ENCODE measurements around the gene TESPA1. TPM values are rescaled to one million over a fixed set of nuclear protein-coding genes. Genes with fewer than 3 reads are reported as not detected.
A peak's percentile ranks its signal among the peaks of the same experiment; 100 is the strongest.

Gene TESPA1
- total and polyA plus RNA-seq, 8 donors, result 0.67 to 3.2 (median 1.2) TPM

- no peak for ATAC-seq
- intact Hi-C loops (cut with DNase I), result no loop called here
- no peak for TF ChIP-seq CTCF (IDR thresholded peaks at IDR 0.05)
Observed at GRCh38 chr12:54975875-54976274, 8.7 kb downstream of the TESPA1 start.

GRCh38 chr12:54975272-54975671, 9.3 kb downstream of the TESPA1 start:
- ATAC-seq (no peak), DNase-seq (no peak)
- no peak for TF ChIP-seq CTCF (IDR thresholded peaks at IDR 0.05)
- Histone ChIP-seq H3K4me3 (no peak overlapping the region), H3K4me1 (no peaks in the 10 kb centered on the region), H3K36me3 (no peaks in the 10 kb centered on the region), H3K27me3 (no peaks in the 10 kb centered on the region), H3K9me3 (no peaks in the 10 kb centered on the region), H3K27ac (no peak overlapping the region)
- intact Hi-C loops (cut with DNase I), result no loop called here

More at GRCh38 chr12:54975875-54976274, 8.7 kb downstream of the TESPA1 start:
- Histone ChIP-seq H3K27me3 (no peaks in the 10 kb centered on the region), H3K9me3 (no peaks in the 10 kb centered on the region), H3K27ac (no peak overlapping the region), H3K4me3 (no peak overlapping the region), H3K36me3 (no peaks in the 10 kb centered on the region), H3K4me1 (no peaks in the 10 kb centered on the region)
- no peak for DNase-seq

- Histone ChIP-seq H3K27ac (no peak overlapping the region), H3K27me3 (no peaks in the 10 kb centered on the region), H3K9me3 (no peaks in the 10 kb centered on the region), H3K4me3 (no peak overlapping the region), H3K4me1 (no peaks in the 10 kb centered on the region), H3K36me3 (no peaks in the 10 kb centered on the region)
- no peak for TF ChIP-seq CTCF (IDR thresholded peaks at IDR 0.05)
- intact Hi-C loops (cut with DNase I), result no loop called here
- DNase-seq (peak in 1 of 4 donors; percentile 62), ATAC-seq (no peak)
Observed at GRCh38 chr12:54974279-54974678, 10.3 kb downstream of the TESPA1 start.

- intact Hi-C loops (cut with DNase I), result no loop called here
- H3K4me3 ChIP-seq, result no peak overlapping the region
- H3K4me1 ChIP-seq, result no peaks in the 10 kb centered on the region
- no peak for DNase-seq
- H3K9me3 ChIP-seq, result no peaks in the 10 kb centered on the region
- no peak for ATAC-seq
- H3K36me3 ChIP-seq, result no peaks in the 10 kb centered on the region
- no peak for TF ChIP-seq CTCF (IDR thresholded peaks at IDR 0.05)
- H3K27me3 ChIP-seq, result no peaks in the 10 kb centered on the region
- no peak overlapping the region for H3K27ac ChIP-seq
Observed at GRCh38 chr12:54973556-54973955, 11.0 kb downstream of the TESPA1 start.

GRCh38 chr12:54970741-54971140, 13.8 kb downstream of the TESPA1 start:
- H3K9me3 ChIP-seq, result no peaks in the 10 kb centered on the region
- DNase-seq (no peak), ATAC-seq (no peak)
- H3K4me3 ChIP-seq, result no peak overlapping the region
- H3K4me1 ChIP-seq, result peaks cover 0 to 7% of the 10 kb centered on the region in 2 donors
- no peaks in the 10 kb centered on the region for H3K36me3 ChIP-seq
- no peaks in the 10 kb centered on the region for H3K27me3 ChIP-seq
- no peak for TF ChIP-seq CTCF (IDR thresholded peaks at IDR 0.05)
- no peak overlapping the region for H3K27ac ChIP-seq
- intact Hi-C loops (cut with DNase I), result no loop called here

All from left lung (tissue), 10 donors.